K562 (cell line): Measurements from ENCODE around the gene RPS6KA4. TPM values are rescaled to one million over a fixed set of nuclear protein-coding genes. Genes with fewer than 3 reads are reported as not detected.

Source experiments
- ARID2 ChIP-seq: fragments of 450-650 bp; IDR thresholded peaks from 2 replicates; pipeline ENCODE4 v1.6.1; 2017; ENCODE audit warnings: antibody characterized with exemption, mild to moderate bottlenecking
- ASH1L ChIP-seq: fragments of 450-650 bp; IDR thresholded peaks from 2 replicates; pipeline ENCODE4 v1.6.1; 2018; ENCODE audit warnings: borderline replicate concordance, mild to moderate bottlenecking, low read depth; ENCODE audit not compliant: partially characterized antibody
- BRD9 ChIP-seq: fragments of 450-650 bp; IDR thresholded peaks from 2 replicates; pipeline ENCODE4 v1.6.1; 2018; ENCODE audit warnings: low read depth; ENCODE audit not compliant: partially characterized antibody
- ETS1 ChIP-seq: conservative IDR thresholded peaks from 2 replicates; pipeline ENCODE4 v1.6.1; 2011; ENCODE audit warnings: low read depth, mild to moderate bottlenecking, low read length; ENCODE audit not compliant: control insufficient read depth
- HNRNPK ChIP-seq: fragments of 200-400 bp; formaldehyde crosslinking; IDR thresholded peaks from one replicate; pipeline ENCODE4 v1.6.1; 2018; ENCODE audit warnings: mild to moderate bottlenecking, low read depth, low read length; ENCODE audit not compliant: poor library complexity, severe bottlenecking
- NR3C1 ChIP-seq: sonication (generic); formaldehyde crosslinking; IDR thresholded peaks from 2 replicates; pipeline ENCODE4 v1.8.1; 2022; ENCODE audit warnings: missing genetic modification reagents
- PHF21A ChIP-seq: fragments of 450-650 bp; IDR thresholded peaks from 2 replicates; pipeline ENCODE4 v1.6.1; 2017; ENCODE audit warnings: low read depth, borderline replicate concordance
- RNF219 ChIP-seq: fragments of 250-450 bp; sonication (Bioruptor Pico); IDR thresholded peaks from 2 replicates; pipeline ENCODE4 v1.5.0; 2022; ENCODE audit warnings: mild to moderate bottlenecking
- SNRNP70 ChIP-seq: fragments of 200-400 bp; formaldehyde crosslinking; optimal IDR thresholded peaks from 2 replicates; pipeline ENCODE3; 2017; ENCODE audit warnings: low read depth, low read length
- ZNF197 ChIP-seq: fragments of 200-800 bp; sonication (Bioruptor generic); IDR thresholded peaks from 2 replicates; pipeline ENCODE4 v1.6.1; 2016; ENCODE audit warnings: low read depth, missing genetic modification characterization, missing compliant biosample characterization
- ZNF263 ChIP-seq: sonication (generic); formaldehyde crosslinking; IDR thresholded peaks from 2 replicates; pipeline ENCODE4 v1.8.0; 2022; ENCODE audit warnings: mild to moderate bottlenecking, missing genetic modification reagents, borderline replicate concordance
- ZNF354B ChIP-seq: fragments of 250-450 bp; sonication (Bioruptor Pico); IDR thresholded peaks from 2 replicates; pipeline ENCODE4 v1.4.0; 2020
- ZNF57 ChIP-seq: fragments of 450-650 bp; formaldehyde crosslinking; IDR thresholded peaks from 2 replicates; pipeline ENCODE4 v1.4.0; 2020; ENCODE audit warnings: mild to moderate bottlenecking, moderate library complexity
- ZNF586 ChIP-seq: fragments of 450-650 bp; formaldehyde crosslinking; conservative IDR thresholded peaks from 2 replicates; pipeline ENCODE4 v1.4.0; 2020; ENCODE audit warnings: mild to moderate bottlenecking, moderate library complexity
- ZNF592 ChIP-seq: fragments of 450-650 bp; IDR thresholded peaks from 2 replicates; pipeline ENCODE4 v1.6.1; 2017; ENCODE audit warnings: antibody characterized with exemption, mild to moderate bottlenecking
- polyA plus RNA-seq, 8 experiments: library from polyadenylated mRNA; depleted of rRNA in 4 of 8; stranded (reverse) in 5 of 8; unstranded in 3 of 8; fragments of >200 nt; fragmentation: Nextera tagmentation in 2 of 8; fragmentation: Illumina TruSeq in 1 of 8; extraction: Ambion mirVana in 2 of 8; extraction: Trizol in 1 of 8; gene quantifications; 2 replicates each; pipeline versions ENCODE4 v1.2.1 to v1.2.3, GENCODE V29; 2011 to 2014; ENCODE audit warnings: inconsistent platforms in 1 of 8, missing spikeins in 1 of 8
- total RNA-seq, 7 experiments: library from RNA; depleted of rRNA in 6 of 7; stranded (reverse); fragments of >200 nt in 6 of 7; fragmentation: Illumina TruSeq in 2 of 7; extraction: Trizol in 2 of 7; gene quantifications; 2 replicates each; pipeline versions ENCODE4 v1.2.1 to v1.2.3, GENCODE V29; 2011 to 2021; ENCODE audit warnings: low replicate concordance in 1 of 7
- TF ChIP-seq, protein P1 (sequence below): fragments of 250-450 bp; sonication (Bioruptor Pico); IDR thresholded peaks from 2 replicates; pipeline ENCODE4 v1.4.0; 2020; ENCODE audit warnings: mild to moderate bottlenecking
- TF ChIP-seq, protein P2 (sequence below): fragments of 450-650 bp; formaldehyde crosslinking; IDR thresholded peaks from 2 replicates; pipeline ENCODE4 v1.4.0; 2022; ENCODE audit warnings: missing genetic modification characterization

Gene RPS6KA4
- total and polyA plus RNA-seq, 9 of the 15 experiments (the other 6 are each of a cell fraction or from before 2014, with no cell fraction given), result 0.15 to 23.8 (median 9.8) TPM

- peak; percentile 70; the same call in 1 of the 2 replicates for TF ChIP-seq ETS1
- TF ChIP-seq RNF219 (CRISPR knock-in tag), result no peak
- TF ChIP-seq ZNF586 (CRISPR knock-in tag), result no peak
- TF ChIP-seq SNRNP70, result no peak
- no peak for TF ChIP-seq ZNF354B
- TF ChIP-seq ASH1L, result no peak
- no peak for TF ChIP-seq BRD9
- peak; percentile 64; the same call in 1 of the 2 replicates for TF ChIP-seq ZNF592
- TF ChIP-seq PHF21A, result no peak
- TF ChIP-seq, protein P1, sequence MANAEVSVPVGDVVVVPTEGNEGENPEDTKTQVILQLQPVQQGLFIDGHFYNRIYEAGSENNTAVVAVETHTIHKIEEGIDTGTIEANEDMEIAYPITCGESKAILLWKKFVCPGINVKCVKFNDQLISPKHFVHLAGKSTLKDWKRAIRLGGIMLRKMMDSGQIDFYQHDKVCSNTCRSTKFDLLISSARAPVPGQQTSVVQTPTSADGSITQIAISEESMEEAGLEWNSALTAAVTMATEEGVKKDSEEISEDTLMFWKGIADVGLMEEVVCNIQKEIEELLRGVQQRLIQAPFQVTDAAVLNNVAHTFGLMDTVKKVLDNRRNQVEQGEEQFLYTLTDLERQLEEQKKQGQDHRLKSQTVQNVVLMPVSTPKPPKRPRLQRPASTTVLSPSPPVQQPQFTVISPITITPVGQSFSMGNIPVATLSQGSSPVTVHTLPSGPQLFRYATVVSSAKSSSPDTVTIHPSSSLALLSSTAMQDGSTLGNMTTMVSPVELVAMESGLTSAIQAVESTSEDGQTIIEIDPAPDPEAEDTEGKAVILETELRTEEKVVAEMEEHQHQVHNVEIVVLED (CRISPR knock-in tag), result no peak
- TF ChIP-seq ZNF263 (CRISPR knock-in tag), result no peak
- TF ChIP-seq ZNF197 (CRISPR knock-in tag), result no peak
- TF ChIP-seq NR3C1 (CRISPR knock-in tag), result no peak; the same call in 1 of the 2 replicates
- TF ChIP-seq, protein P2, sequence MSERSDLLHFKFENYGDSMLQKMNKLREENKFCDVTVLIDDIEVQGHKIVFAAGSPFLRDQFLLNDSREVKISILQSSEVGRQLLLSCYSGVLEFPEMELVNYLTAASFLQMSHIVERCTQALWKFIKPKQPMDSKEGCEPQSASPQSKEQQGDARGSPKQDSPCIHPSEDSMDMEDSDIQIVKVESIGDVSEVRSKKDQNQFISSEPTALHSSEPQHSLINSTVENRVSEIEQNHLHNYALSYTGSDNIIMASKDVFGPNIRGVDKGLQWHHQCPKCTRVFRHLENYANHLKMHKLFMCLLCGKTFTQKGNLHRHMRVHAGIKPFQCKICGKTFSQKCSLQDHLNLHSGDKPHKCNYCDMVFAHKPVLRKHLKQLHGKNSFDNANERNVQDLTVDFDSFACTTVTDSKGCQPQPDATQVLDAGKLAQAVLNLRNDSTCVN (CRISPR knock-in tag), result no peak
- no peak for TF ChIP-seq HNRNPK
- no peak for TF ChIP-seq ARID2
- TF ChIP-seq ZNF57 (CRISPR knock-in tag), result no peak
These were observed at the start of gene RPS6KA4 (continued) for GRCh38 chr11:64358907-64359711.
